ENCODE data around the gene KIAA0513. TPM values are rescaled to one million over a fixed set of nuclear protein-coding genes. Genes with fewer than 3 reads are reported as not detected.

Gene KIAA0513
- total and polyA plus RNA-seq, 5 donors from 2014 or later, result 1.5 to 7.5 (median 3.3) TPM

GRCh38 chr16:85092851-85093250, 65.3 kb downstream of the KIAA0513 start:
- no peaks in the 10 kb centered on the region for H3K9me3 ChIP-seq (ENCODE audit: control insufficient read depth in 2 of 2, low read length in 2 of 2)
- Mint-ChIP-seq H3K9me3 (no peaks in the 10 kb centered on the region), H3K4me3 (no peak overlapping the region)

GRCh38 chr16:85093705-85094104, 66.1 kb downstream of the KIAA0513 start:
- Histone ChIP-seq H3K27ac (ENCODE audit: insufficient read depth, low read length, poor library complexity, severe bottlenecking) (no peak overlapping the region), H3K9me3 (ENCODE audit: control insufficient read depth in 2 of 2, low read length in 2 of 2) (no peaks in the 10 kb centered on the region), H3K36me3 (ENCODE audit: control insufficient read depth, insufficient read depth, low read length) (no peaks in the 10 kb centered on the region), H3K27me3 (ENCODE audit: control insufficient read depth, insufficient read depth, low read length) (no peaks in the 10 kb centered on the region), H3K4me3 (ENCODE audit: low read depth, low read length) (no peak overlapping the region), H3K4me1 (ENCODE audit: control insufficient read depth, insufficient read depth, low read length, poor library complexity, severe bottlenecking) (no peaks in the 10 kb centered on the region)
- H3K27me3 Mint-ChIP-seq, result peaks cover 4% of the 10 kb centered on the region
- no peaks in the 10 kb centered on the region for H3K4me1 Mint-ChIP-seq
- no peak for ATAC-seq (ENCODE audit: low read depth in 2 of 2)
- DNase-seq, result no peak
- H3K4me3 Mint-ChIP-seq, result no peak overlapping the region
- H3K9me3 Mint-ChIP-seq, result no peaks in the 10 kb centered on the region
- H3K27ac Mint-ChIP-seq, result no peak overlapping the region
- H3K36me3 Mint-ChIP-seq, result no peaks in the 10 kb centered on the region

More at GRCh38 chr16:85092851-85093250, 65.3 kb downstream of the KIAA0513 start:
- no peaks in the 10 kb centered on the region for H3K4me1 ChIP-seq (ENCODE audit: control insufficient read depth, insufficient read depth, low read length, poor library complexity, severe bottlenecking)
- no peak overlapping the region for H3K4me3 ChIP-seq (ENCODE audit: low read depth, low read length)
- H3K27ac Mint-ChIP-seq, result no peak overlapping the region
- H3K36me3 Mint-ChIP-seq, result no peaks in the 10 kb centered on the region
- no peaks in the 10 kb centered on the region for H3K4me1 Mint-ChIP-seq
- no peaks in the 10 kb centered on the region for H3K27me3 ChIP-seq (ENCODE audit: control insufficient read depth, insufficient read depth, low read length)
- H3K27me3 Mint-ChIP-seq, result peaks cover 4% of the 10 kb centered on the region
- no peak for DNase-seq
- ATAC-seq (ENCODE audit: low read depth in 2 of 2), result no peak
- no peaks in the 10 kb centered on the region for H3K36me3 ChIP-seq (ENCODE audit: control insufficient read depth, insufficient read depth, low read length)
- H3K27ac ChIP-seq (ENCODE audit: insufficient read depth, low read length, poor library complexity, severe bottlenecking), result no peak overlapping the region

GRCh38 chr16:85094176-85094805, 66.7 kb downstream of the KIAA0513 start:
- H3K4me1 ChIP-seq (ENCODE audit: control insufficient read depth, insufficient read depth, low read length, poor library complexity, severe bottlenecking), result no peaks in the 10 kb centered on the region
- Mint-ChIP-seq H3K9me3 (no peaks in the 10 kb centered on the region), H3K27ac (no peak overlapping the region), H3K4me1 (no peaks in the 10 kb centered on the region), H3K36me3 (no peaks in the 10 kb centered on the region), H3K4me3 (no peak overlapping the region), H3K27me3 (peaks cover 4% of the 10 kb centered on the region)
- no peak overlapping the region for H3K27ac ChIP-seq (ENCODE audit: insufficient read depth, low read length, poor library complexity, severe bottlenecking)
- no peak overlapping the region for H3K4me3 ChIP-seq (ENCODE audit: low read depth, low read length)
- DNase-seq, result no peak
- H3K36me3 ChIP-seq (ENCODE audit: control insufficient read depth, insufficient read depth, low read length), result no peaks in the 10 kb centered on the region
- H3K9me3 ChIP-seq (ENCODE audit: control insufficient read depth in 2 of 2, low read length in 2 of 2), result no peaks in the 10 kb centered on the region
- no peaks in the 10 kb centered on the region for H3K27me3 ChIP-seq (ENCODE audit: control insufficient read depth, insufficient read depth, low read length)
- ATAC-seq (ENCODE audit: low read depth in 2 of 2), result no peak

- Histone ChIP-seq H3K9me3 (ENCODE audit: control insufficient read depth in 2 of 2, low read length in 2 of 2) (no peaks in the 10 kb centered on the region), H3K4me3 (ENCODE audit: low read depth, low read length) (no peak overlapping the region), H3K36me3 (ENCODE audit: control insufficient read depth, insufficient read depth, low read length) (no peaks in the 10 kb centered on the region), H3K27ac (ENCODE audit: insufficient read depth, low read length, poor library complexity, severe bottlenecking) (no peak overlapping the region), H3K27me3 (ENCODE audit: control insufficient read depth, insufficient read depth, low read length) (no peaks in the 10 kb centered on the region), H3K4me1 (ENCODE audit: control insufficient read depth, insufficient read depth, low read length, poor library complexity, severe bottlenecking) (no peaks in the 10 kb centered on the region)
- ATAC-seq (ENCODE audit: low read depth in 2 of 2), result no peak
- H3K27me3 Mint-ChIP-seq, result peaks cover 4% of the 10 kb centered on the region
- H3K4me1 Mint-ChIP-seq, result no peaks in the 10 kb centered on the region
- no peak overlapping the region for H3K27ac Mint-ChIP-seq
- DNase-seq, result no peak
- no peaks in the 10 kb centered on the region for H3K9me3 Mint-ChIP-seq
- no peak overlapping the region for H3K4me3 Mint-ChIP-seq
- no peaks in the 10 kb centered on the region for H3K36me3 Mint-ChIP-seq
These were observed 67.2 kb downstream of the KIAA0513 start for GRCh38 chr16:85094812-85095211.

- Histone ChIP-seq H3K4me3 (ENCODE audit: low read depth, low read length) (no peak overlapping the region), H3K9me3 (ENCODE audit: control insufficient read depth in 2 of 2, low read length in 2 of 2) (no peaks in the 10 kb centered on the region), H3K36me3 (ENCODE audit: control insufficient read depth, insufficient read depth, low read length) (no peaks in the 10 kb centered on the region), H3K4me1 (ENCODE audit: control insufficient read depth, insufficient read depth, low read length, poor library complexity, severe bottlenecking) (no peaks in the 10 kb centered on the region), H3K27me3 (ENCODE audit: control insufficient read depth, insufficient read depth, low read length) (no peaks in the 10 kb centered on the region), H3K27ac (ENCODE audit: insufficient read depth, low read length, poor library complexity, severe bottlenecking) (no peak overlapping the region)
- Mint-ChIP-seq H3K27ac (no peak overlapping the region), H3K36me3 (no peaks in the 10 kb centered on the region), H3K9me3 (no peaks in the 10 kb centered on the region), H3K4me3 (no peak overlapping the region), H3K4me1 (peaks cover 0 to 2% (median 0%) of the 10 kb centered on the region in 4 donors), H3K27me3 (peaks cover 4% of the 10 kb centered on the region)
- ATAC-seq (ENCODE audit: low read depth in 2 of 2) (no peak), DNase-seq (no peak)
These were observed 69.3 kb downstream of the KIAA0513 start for GRCh38 chr16:85096921-85097320.

- peaks cover 4% of the 10 kb centered on the region for H3K27me3 Mint-ChIP-seq
- Histone ChIP-seq H3K36me3 (ENCODE audit: control insufficient read depth, insufficient read depth, low read length) (no peaks in the 10 kb centered on the region), H3K27ac (ENCODE audit: insufficient read depth, low read length, poor library complexity, severe bottlenecking) (no peak overlapping the region), H3K9me3 (ENCODE audit: control insufficient read depth in 2 of 2, low read length in 2 of 2) (no peaks in the 10 kb centered on the region), H3K4me1 (ENCODE audit: control insufficient read depth, insufficient read depth, low read length, poor library complexity, severe bottlenecking) (no peaks in the 10 kb centered on the region), H3K27me3 (ENCODE audit: control insufficient read depth, insufficient read depth, low read length) (no peaks in the 10 kb centered on the region), H3K4me3 (ENCODE audit: low read depth, low read length) (no peak overlapping the region)
- no peak overlapping the region for H3K27ac Mint-ChIP-seq
- H3K36me3 Mint-ChIP-seq, result no peaks in the 10 kb centered on the region
- DNase-seq, result no peak
- H3K4me3 Mint-ChIP-seq, result no peak overlapping the region
- H3K9me3 Mint-ChIP-seq, result no peaks in the 10 kb centered on the region
- no peak for ATAC-seq (ENCODE audit: low read depth in 2 of 2)
- peaks cover 0 to 9% (median 1%) of the 10 kb centered on the region in 4 donors for H3K4me1 Mint-ChIP-seq
These were observed 71.0 kb downstream of the KIAA0513 start for GRCh38 chr16:85098565-85098964.

GRCh38 chr16:85100265-85100664, 72.7 kb downstream of the KIAA0513 start:
- H3K4me1 ChIP-seq (ENCODE audit: control insufficient read depth, insufficient read depth, low read length, poor library complexity, severe bottlenecking), result peaks cover 12% of the 10 kb centered on the region
- peak overlapping the region in 1 of 3 donors; percentile 25 for H3K27ac Mint-ChIP-seq
- ATAC-seq (ENCODE audit: low read depth in 2 of 2), result no peak

GRCh38 chr16:85101956-85102630, 74.5 kb downstream of the KIAA0513 start:
- no peaks in the 10 kb centered on the region for H3K9me3 Mint-ChIP-seq
- Histone ChIP-seq H3K27ac (ENCODE audit: insufficient read depth, low read length, poor library complexity, severe bottlenecking) (no peak overlapping the region), H3K36me3 (ENCODE audit: control insufficient read depth, insufficient read depth, low read length) (no peaks in the 10 kb centered on the region), H3K4me3 (ENCODE audit: low read depth, low read length) (no peak overlapping the region), H3K4me1 (ENCODE audit: control insufficient read depth, insufficient read depth, low read length, poor library complexity, severe bottlenecking) (peaks cover 12% of the 10 kb centered on the region), H3K27me3 (ENCODE audit: control insufficient read depth, insufficient read depth, low read length) (no peaks in the 10 kb centered on the region), H3K9me3 (ENCODE audit: control insufficient read depth in 2 of 2, low read length in 2 of 2) (no peaks in the 10 kb centered on the region)
- no peak for ATAC-seq (ENCODE audit: low read depth in 2 of 2)
- no peaks in the 10 kb centered on the region for H3K36me3 Mint-ChIP-seq
- H3K27me3 Mint-ChIP-seq, result peaks cover under 1% of the 10 kb centered on the region
- no peak for DNase-seq
- peak overlapping the region in 1 of 3 donors; percentile 29 for H3K27ac Mint-ChIP-seq
- H3K4me1 Mint-ChIP-seq, result peaks cover 0 to 27% (median 3%) of the 10 kb centered on the region in 4 donors
- no peak overlapping the region for H3K4me3 Mint-ChIP-seq

More at GRCh38 chr16:85100265-85100664, 72.7 kb downstream of the KIAA0513 start:
- no peak overlapping the region for H3K4me3 ChIP-seq (ENCODE audit: low read depth, low read length)
- H3K9me3 ChIP-seq (ENCODE audit: control insufficient read depth in 2 of 2, low read length in 2 of 2), result no peaks in the 10 kb centered on the region
- no peak for DNase-seq
- H3K27ac ChIP-seq (ENCODE audit: insufficient read depth, low read length, poor library complexity, severe bottlenecking), result no peak overlapping the region
- no peaks in the 10 kb centered on the region for H3K36me3 ChIP-seq (ENCODE audit: control insufficient read depth, insufficient read depth, low read length)
- no peaks in the 10 kb centered on the region for H3K27me3 ChIP-seq (ENCODE audit: control insufficient read depth, insufficient read depth, low read length)
- peaks cover 0 to 23% (median 3%) of the 10 kb centered on the region in 4 donors for H3K4me1 Mint-ChIP-seq
- peaks cover 4% of the 10 kb centered on the region for H3K27me3 Mint-ChIP-seq
- H3K9me3 Mint-ChIP-seq, result no peaks in the 10 kb centered on the region
- no peaks in the 10 kb centered on the region for H3K36me3 Mint-ChIP-seq
- no peak overlapping the region for H3K4me3 Mint-ChIP-seq
